Activated naive CD4-positive, alpha-beta T cell treated with Interleukin-2 at 50 U/mL for 16 hours (primary cell): Measurements from ENCODE around the gene BANP.
"Not testable (repeated sequence)": the region's sequence is repeated elsewhere in the genome, so short reads cannot be mapped to it uniquely, and the experiment has no call there.

Source experiments
- DNase-seq: peaks from one replicate; pipeline ENCODE4 v3.0.0-alpha.2; 2020

The BANP gene

GRCh38 chr16:88105574-88106140, 154.4 kb downstream of the BANP start:
- not testable (repeated sequence) for DNase-seq

GRCh38 chr16:88106566-88106965, 155.3 kb downstream of the BANP start:
- not testable (repeated sequence) for DNase-seq

DNA sequence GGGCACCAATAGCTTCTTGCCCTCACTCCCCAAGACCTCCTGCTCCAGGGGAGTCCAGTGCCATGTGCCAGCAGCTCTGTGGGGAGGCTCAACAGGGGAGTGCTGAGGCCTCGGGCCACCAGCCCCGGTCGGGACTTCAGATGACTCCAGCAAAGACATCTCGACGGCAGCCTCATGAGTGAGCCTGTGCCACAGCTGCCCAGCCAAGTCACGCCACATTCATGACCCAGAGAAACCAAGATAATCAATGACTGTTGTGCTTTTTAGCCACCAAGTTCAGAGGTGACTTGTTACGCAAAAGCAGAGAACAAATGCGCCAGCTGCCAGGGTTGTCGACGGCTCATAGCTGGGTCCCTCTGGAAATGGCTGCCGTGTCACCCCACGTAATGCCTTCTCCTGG, 157.5 kb downstream of the BANP start:
- DNase-seq: no peak

- DNase-seq: not testable (repeated sequence)
These were observed 158.7 kb downstream of the BANP start for GRCh38 chr16:88109726-88110621.

DNA sequence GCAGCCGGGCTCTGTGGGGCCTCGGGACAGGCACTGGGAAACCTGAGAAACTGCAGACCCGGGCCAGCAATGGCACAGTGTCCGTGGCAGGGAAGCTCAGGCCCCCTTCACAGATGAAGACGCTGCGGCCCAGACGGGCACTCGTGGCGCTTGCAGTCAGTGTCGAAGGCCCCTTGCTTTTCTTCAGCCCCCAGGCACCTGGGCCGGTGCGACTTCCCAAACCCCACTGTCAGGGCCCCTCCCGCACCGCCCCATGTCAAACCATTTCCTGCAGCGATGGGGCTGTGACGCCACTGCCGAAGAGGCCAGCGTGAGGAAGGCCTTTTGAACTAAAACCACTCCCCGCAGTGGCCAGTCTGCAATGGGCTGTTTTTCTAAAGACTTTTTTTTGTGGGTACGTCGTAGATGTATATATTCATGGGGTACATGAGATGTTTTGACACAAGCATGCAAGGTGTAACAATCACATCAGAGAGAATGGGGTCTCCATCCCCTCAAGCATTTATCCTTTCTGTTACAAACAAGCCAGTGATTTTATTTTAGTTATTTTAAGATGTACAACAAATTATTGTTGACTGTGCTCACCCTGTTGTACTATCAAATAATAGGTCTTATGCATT, 159.8 kb downstream of the BANP start:
- not testable (repeated sequence) for DNase-seq

DNA sequence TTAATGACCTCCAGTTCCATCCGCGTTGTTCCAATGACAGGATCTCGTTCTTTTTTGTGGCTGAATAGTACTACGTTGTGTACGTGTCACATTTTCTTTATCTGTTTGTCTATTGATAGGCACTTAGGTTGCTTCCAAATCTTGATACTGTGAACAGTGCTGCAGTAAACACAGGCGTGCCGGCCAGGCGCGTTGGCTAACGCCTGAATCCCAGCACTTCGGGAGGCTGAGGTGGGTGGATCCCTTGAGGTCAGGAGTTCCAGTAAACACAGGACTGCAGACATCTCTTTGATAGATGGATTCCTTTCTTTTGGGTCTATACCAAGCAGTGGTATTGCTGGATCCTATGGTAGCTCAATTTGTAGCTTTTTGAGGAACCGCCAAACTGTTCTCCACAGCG, 160.7 kb downstream of the BANP start:
- not testable (repeated sequence) for DNase-seq

GRCh38 chr16:88113545-88114045, 162.4 kb downstream of the BANP start:
- no peak for DNase-seq

- not testable (repeated sequence) for DNase-seq
These were observed 163.5 kb downstream of the BANP start for GRCh38 chr16:88114541-88115228.

- no peak for DNase-seq
These were observed 164.9 kb downstream of the BANP start for GRCh38 chr16:88116121-88116520.

DNA sequence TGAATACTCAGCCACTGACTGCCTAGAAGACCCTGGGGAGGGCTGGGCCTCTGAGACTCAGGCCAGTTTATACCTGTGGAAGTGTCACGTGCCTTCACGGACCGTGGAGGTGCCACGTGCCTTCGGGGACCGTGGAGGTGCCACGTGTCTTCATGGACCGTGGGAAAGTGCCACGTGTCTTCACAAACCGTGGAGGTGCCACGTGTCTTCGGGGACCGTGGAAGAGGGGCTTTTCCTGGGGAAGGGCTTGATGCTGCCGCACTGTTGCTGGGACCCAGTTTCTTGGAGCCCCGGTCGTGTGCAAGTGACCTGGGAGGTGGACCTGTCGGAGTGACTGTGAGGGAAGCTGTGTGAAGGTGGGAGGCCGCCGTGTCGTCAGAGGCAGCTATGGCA, 166.2 kb downstream of the BANP start:
- no peak for DNase-seq

DNA sequence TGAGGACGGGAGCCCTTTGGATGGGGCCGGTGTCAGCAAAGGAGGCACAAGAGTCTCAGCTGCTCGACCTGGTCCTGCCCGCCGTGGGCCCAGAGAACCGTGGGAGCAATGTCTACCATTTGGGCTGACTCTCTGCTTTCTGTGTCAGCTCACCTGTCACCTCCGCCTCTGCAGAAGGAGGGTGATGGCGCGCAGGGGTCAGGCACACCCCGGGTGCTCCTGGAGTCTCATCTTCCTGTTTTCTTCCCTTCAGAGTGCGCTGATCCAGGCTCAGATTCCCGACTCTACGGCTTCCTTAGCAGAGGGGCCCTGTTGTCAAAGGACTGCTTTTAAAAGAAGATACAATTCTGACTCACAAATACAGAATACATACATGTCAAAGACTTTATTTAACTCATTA, 167.1 kb downstream of the BANP start:
- no peak for DNase-seq

DNA sequence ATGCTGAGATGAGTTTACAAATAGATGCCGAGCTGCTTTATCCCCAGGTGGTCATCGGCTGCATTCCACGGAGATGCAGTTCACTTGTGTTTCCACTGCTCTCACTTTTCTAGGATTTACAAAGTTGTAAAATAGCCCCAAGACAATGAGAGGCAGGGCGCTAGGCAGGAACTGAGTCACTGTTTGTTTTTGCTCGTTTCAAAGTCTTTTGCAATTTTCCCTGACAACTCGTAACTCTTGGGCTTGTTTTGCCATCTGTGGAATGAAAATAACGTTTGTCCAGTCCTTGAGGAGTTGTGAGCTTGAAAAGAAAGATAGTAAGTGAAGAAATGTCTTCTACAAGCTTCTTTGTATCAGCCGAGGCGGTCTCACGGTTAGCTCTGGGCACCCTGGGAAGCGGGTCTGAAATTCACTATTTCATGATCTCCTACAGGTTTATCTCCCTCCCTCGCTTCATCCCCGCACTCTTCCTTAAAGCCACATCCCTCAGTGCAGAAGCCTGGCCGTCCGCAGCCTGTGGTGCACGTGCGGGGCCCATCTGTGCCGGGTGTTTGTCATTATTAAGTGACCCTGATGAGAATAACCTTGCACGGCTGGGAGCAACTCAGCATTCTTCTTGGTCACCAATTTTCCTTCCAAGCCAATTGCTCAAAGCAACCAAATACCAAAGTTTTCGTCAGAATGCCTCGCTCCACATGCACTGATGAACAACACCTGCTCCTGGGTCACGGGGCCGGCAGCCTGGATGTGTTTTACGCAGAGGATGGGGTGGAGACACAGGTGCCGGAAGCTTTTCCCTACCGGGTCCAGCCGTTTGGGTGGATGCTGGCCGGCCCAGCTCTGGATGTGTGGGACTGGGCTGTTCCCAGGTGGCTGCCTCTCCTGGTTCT, 167.9 kb downstream of the BANP start:
- DNase-seq: not testable (repeated sequence)

GRCh38 chr16:88119881-88120751, 168.9 kb downstream of the BANP start:
- DNase-seq: not testable (repeated sequence)

- DNase-seq: no peak
These were observed 169.6 kb downstream of the BANP start for GRCh38 chr16:88120812-88121211.

DNA sequence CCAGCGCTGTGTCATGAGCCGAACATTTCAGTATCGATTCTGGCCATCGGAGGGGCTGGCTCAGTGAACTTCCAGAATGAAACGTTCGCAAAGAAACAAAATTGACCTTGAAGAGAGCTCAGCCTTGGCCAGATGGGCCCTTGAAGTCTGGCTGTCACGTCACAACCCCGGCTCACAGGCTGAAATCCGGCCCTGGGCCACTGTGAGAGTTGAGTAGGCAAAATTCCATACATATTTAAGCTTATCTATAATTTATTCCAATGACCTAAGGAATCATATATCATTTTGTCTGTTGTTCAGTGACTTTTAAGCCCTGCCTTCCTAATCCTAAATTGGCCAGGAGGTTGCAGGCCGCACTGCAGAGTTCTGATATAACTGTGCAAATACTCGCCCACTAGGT, 170.2 kb downstream of the BANP start:
- DNase-seq: not testable (repeated sequence)

- DNase-seq: no peak
These were observed 170.8 kb downstream of the BANP start for GRCh38 chr16:88121886-88122580.
